Measurements from ENCODE around the gene DNTT. TPM values are rescaled to one million over a fixed set of nuclear protein-coding genes. Genes with fewer than 3 reads are reported as not detected.

The DNTT gene
- not detected for total RNA-seq

GRCh38 chr10:96304230-96304629 lies at the start of gene DNTT:
Gene DNTT (plus strand): TSS chr10:96304434. CDS start chr10:96304498, 64 bp downstream.

GRCh38 chr10:96271016-96271815 lies 33.0 kb upstream of the DNTT start, which contains the start of gene BLNK:
Gene BLNK (minus strand): TSS chr10:96271569. CDS start chr10:96271398, 171 bp downstream.

GRCh38 chr10:96358851-96359540 lies 54.8 kb downstream of the DNTT start, which contains the start of gene OPALIN:
Gene OPALIN (minus strand): TSS chr10:96359002. CDS start chr10:96358896, 106 bp downstream.

Other genes with a start within 250 kb of the DNTT start
- gene ZNF518A, start 174.1 kb upstream of the DNTT start, total RNA-seq = 66.4 TPM
- 0.23 TPM for gene BLNK, start 32.9 kb upstream of the DNTT start, total RNA-seq
- gene OPALIN, start 54.6 kb downstream of the DNTT start, total RNA-seq = not detected
- 2.1 TPM for gene TLL2, start 209.5 kb downstream of the DNTT start, total RNA-seq